GM12878 (cell line): ENCODE results near the gene PRAC2.

Source experiments
- BCLAF1 ChIP-seq: fragments of 450-650 bp; IDR thresholded peaks from 2 replicates; pipeline ENCODE4 v1.6.1; 2017; ENCODE audit warnings: antibody characterized with exemption, mild to moderate bottlenecking, moderate library complexity
- POLR2AphosphoS5 ChIP-seq: IDR thresholded peaks from 2 replicates; pipeline ENCODE4 v1.6.1; 2011; ENCODE audit warnings: mild to moderate bottlenecking, low read length, inconsistent platforms
- TF ChIP-seq, protein P1 (sequence below): fragments of 450-650 bp; IDR thresholded peaks from 2 replicates; pipeline ENCODE4 v1.6.1; 2017; ENCODE audit warnings: mild to moderate bottlenecking
- TF ChIP-seq, protein P2 (sequence below), 3 experiments: IDR thresholded peaks in 2 of 3; conservative IDR thresholded peaks in 1 of 3; 2 replicates each; pipeline ENCODE4 v1.5.1; 2011; ENCODE audit warnings: low read depth in 3 of 3, low read length in 3 of 3, mild to moderate bottlenecking in 3 of 3, control low read depth in 2 of 3, moderate library complexity in 2 of 3, inconsistent platforms in 1 of 3, mixed read lengths in 1 of 3; ENCODE audit not compliant: control insufficient read depth in 2 of 3, insufficient read depth in 1 of 3; ENCODE audit errors: extremely low read depth in 1 of 3

DNA sequence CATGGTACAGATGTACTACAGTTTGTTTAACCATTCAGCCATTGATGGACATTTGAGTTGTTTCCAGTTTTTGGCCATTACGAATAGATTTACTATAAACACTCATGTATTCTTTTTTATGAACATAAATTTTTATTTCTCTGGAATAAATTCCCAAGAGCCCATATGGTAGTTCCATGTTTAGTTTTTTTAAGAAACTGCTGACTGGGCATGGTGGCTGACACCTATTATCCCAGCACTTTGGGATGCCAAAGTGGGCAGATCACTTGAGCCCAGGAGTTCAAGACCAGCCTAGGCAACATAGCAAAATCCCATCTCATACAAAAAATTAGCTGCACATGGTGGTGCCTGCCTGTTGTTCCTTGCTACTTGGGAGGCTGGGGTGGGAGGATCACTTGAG, 30.9 kb upstream of the PRAC2 start:
- TF ChIP-seq BCLAF1 (no peak), POLR2AphosphoS5 (no peak)
- TF ChIP-seq, protein P1, sequence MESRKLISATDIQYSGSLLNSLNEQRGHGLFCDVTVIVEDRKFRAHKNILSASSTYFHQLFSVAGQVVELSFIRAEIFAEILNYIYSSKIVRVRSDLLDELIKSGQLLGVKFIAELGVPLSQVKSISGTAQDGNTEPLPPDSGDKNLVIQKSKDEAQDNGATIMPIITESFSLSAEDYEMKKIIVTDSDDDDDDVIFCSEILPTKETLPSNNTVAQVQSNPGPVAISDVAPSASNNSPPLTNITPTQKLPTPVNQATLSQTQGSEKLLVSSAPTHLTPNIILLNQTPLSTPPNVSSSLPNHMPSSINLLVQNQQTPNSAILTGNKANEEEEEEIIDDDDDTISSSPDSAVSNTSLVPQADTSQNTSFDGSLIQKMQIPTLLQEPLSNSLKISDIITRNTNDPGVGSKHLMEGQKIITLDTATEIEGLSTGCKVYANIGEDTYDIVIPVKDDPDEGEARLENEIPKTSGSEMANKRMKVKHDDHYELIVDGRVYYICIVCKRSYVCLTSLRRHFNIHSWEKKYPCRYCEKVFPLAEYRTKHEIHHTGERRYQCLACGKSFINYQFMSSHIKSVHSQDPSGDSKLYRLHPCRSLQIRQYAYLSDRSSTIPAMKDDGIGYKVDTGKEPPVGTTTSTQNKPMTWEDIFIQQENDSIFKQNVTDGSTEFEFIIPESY: no peak
- TF ChIP-seq, protein P2, sequence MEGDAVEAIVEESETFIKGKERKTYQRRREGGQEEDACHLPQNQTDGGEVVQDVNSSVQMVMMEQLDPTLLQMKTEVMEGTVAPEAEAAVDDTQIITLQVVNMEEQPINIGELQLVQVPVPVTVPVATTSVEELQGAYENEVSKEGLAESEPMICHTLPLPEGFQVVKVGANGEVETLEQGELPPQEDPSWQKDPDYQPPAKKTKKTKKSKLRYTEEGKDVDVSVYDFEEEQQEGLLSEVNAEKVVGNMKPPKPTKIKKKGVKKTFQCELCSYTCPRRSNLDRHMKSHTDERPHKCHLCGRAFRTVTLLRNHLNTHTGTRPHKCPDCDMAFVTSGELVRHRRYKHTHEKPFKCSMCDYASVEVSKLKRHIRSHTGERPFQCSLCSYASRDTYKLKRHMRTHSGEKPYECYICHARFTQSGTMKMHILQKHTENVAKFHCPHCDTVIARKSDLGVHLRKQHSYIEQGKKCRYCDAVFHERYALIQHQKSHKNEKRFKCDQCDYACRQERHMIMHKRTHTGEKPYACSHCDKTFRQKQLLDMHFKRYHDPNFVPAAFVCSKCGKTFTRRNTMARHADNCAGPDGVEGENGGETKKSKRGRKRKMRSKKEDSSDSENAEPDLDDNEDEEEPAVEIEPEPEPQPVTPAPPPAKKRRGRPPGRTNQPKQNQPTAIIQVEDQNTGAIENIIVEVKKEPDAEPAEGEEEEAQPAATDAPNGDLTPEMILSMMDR (IDR thresholded peaks at IDR 0.05 in 2 of 3, conservative IDR thresholded peaks at IDR 0.05 in 1 of 3; ENCODE audit: control insufficient read depth in 2 of 3, extremely low read depth in 1 of 3, insufficient read depth in 1 of 3, low read depth in 3 of 3, low read length in 3 of 3): no peak
